Fibroblast of skin of left quadriceps (primary cell): ENCODE measurements around the gene FBXL14.

Experiments used
- DNase-seq, 2 experiments: peaks; one replicate each; pipeline ENCODE4 v3.0.0-alpha.2; 2013; ENCODE audit warnings: low read depth in 2 of 2

Gene FBXL14

DNA sequence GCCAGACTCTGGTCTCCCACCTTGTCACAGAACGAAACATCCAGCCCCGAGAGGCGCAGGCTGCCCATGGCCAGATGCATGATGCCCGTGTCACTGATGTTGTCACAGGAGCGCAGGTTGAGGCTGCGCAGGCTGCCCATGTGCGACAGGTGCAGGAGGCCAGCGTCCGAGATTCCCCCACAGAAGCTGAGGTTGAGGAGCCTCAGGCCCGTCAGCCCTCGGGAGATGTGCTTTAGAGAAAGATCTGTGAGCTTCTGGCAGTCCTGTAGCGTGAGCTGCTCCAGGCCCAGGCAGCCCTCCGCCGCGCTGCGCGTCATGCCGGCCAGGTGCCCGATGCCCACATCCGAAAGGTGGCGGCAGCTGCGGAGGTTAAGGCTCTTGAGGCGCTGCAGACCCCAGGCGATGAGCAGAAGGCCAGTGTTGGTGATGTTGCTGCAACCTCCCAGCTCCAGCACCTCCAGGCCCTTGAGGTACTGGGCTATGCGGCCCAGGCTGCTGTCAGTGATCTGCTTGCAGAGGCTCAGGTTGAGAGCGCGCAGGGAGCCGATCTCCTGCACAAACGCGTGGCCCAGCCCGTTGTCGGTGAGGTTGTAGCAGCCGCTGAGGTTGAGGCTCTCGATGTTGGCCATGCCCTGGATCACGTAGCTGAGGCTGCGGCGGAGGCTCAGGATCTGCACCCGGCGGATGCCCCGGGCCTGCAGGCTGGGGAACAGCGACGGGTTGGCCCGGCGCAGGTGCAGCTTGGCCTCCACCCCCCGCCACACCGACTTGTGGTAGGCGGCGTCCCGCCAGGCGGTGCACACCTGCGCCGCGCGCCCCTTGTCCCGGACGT, 991 bp downstream of the FBXL14 start:
- no peak for DNase-seq

DNA sequence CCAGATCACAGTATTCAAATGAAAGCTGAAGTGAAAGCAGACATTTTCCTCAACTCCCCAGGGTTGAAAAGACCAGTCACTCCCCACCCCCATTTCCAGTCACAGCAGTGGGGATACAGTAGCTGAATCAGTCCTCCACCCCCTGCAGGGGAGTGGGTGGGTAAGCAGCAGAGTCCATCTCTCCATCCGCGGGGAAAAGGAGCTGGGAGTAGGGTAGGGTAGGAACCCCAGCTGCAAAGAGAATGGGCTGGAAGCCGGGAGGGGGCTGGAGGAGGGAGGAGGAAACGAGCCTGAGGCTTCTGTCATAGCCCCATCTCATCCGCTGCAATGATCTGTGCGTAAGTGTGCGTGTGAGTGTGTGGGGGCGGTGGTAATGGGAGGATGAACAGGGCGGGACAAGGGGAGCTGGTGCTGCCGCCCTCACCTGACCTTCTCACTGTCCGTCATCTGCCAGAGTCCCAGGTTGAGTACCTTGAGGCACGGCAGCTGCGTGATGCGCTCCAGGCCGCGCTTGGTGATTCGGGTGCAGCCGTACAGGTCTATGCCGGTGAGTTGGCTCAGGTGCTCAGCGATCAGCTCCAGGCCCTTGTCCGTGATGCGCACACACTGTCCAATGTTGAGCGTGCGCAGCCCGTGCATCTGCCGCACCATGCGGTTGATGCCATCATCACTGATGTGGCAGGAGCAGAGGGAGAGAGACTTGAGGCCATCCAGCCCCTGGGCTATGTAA, 1.8 kb downstream of the FBXL14 start:
- no peak for DNase-seq

DNA sequence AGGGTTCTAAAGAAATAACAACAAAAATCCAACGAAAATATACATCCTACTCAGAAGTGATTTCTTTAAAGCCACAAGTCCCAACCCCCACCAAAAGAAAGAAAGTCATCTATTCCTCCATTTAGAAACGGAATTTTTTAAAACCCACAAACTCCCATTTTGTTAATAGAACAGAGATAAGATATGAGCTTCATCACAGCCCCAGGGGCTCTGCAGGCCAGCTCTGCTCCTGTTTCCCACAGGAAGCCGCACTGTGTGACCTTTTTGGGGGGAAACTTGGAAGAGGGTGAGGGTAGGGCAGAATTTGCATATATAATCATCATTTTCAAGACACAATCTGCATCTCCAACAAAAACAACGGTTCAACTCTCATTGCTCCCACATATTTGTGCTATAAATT, 2.8 kb downstream of the FBXL14 start:
- DNase-seq: no peak

DNA sequence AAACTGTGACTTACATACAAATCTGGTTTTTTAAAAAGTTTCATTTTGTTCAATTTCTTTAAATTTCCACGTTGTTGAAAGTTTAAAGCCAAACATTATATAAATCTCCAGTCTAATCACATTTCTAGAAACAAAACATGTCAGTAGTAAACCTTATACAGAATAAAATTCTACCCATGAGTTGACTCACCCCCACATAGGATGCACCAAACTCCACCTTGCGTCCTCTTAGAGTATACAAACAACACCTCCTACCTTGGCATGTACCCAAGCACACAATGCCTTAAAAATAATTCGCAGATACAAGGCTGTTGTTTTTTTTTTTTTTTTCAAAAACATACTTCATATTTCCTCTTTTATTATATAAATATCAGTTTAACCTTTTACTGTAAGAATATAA, 3.3 kb downstream of the FBXL14 start:
- DNase-seq: no peak

DNA sequence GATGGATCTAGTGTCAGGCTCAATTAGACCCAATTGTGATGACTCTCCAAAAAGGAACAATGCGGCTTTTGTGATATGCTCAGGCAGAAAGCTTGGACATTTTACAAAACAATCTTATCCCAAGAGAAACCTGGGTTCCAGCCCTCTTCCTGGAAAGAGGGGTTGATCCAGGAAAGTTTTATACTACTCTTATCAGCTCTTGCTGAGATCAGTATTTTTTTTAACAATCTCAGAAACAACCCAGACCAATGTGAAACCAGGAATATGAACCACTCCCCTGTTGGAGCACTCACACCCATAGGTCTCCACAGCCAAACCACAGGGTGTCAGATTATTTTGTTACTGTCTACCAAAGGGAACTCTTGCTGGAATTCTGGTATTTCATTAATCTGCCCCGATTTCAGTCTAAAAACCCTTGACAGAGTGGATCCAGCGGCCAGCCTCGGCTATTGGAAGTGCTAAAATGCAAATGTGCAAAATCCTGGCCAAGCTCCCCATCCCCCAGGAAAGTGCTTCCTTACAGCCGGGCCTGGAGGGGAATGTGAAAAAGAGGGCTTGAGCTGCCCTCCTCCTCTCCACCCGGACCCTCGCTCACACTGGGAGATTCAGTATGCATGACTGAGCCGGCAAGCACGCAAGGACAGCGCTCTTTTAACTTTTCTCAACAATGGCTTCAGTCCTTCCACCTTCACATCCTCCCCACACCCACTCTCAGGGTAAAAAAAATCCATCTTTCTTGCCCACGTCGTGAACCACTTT, 4.0 kb downstream of the FBXL14 start:
- no peak for DNase-seq

DNA sequence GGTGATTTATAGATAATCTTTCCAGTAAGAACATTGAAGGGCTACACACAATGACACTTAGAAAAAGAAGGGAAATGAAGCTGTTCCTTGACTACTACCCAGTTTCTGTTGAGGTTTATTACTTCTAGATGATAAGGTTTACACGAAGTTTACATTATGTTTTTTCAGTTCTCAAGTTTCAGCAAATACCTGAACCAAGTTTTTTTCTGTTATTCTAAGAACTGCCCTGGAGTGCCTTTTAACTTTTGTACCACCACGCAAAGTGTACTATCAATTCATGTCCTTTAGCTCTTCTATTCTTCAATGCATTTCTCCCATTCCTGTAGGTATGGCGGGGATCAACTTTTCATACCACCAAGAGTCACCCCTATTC, 5.8 kb downstream of the FBXL14 start:
- no peak for DNase-seq

DNA sequence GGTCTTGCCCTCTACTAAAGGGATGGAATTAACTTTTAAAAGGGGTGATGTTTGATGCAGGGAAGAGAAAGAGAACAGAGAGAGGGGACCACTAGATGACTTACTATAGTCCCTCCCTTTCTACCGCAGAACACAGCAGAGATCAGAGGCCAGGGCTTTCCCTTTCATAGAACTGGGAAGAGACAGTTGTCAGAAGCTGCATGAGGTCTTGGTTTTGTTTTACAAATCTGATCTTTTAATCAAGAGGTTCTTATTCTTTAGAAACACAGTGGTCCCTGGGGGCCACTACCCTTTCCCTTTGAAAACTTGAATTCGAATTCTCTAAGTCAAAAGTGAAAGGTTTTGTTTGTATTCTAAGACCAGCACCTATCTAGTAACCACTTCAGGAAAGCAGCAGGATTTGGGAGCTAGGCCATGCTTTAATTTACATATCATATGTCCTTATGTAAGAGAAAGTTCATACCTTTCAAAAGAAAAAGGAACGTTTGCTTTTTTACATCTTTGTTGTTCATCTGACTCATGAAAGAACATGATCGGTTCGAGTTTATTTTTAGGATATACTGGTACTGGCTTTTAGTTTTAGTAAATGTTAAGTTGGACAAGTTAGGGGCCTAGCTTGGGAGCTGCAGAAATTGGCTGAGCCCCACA, 6.3 kb downstream of the FBXL14 start:
- no peak for DNase-seq

DNA sequence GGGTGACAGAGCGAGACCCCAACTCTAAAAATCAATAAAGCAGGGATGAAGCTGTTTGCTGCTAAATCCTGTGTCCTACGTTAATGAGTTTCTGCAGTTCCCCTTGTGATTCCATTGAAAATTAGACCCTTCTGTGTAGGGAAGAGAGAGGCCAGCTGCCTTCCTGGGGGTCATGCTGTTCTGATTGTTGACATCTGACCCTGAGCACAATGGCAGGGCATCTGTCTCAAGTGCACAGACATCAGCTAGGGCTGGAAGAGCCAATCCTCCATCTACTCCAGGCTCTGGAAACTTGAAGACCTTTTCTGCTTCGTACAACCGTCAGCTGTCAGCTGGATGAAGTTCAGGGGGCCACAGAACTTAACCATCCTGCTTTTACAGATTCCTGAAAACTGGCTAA, 10.1 kb downstream of the FBXL14 start:
- no peak for DNase-seq

DNA sequence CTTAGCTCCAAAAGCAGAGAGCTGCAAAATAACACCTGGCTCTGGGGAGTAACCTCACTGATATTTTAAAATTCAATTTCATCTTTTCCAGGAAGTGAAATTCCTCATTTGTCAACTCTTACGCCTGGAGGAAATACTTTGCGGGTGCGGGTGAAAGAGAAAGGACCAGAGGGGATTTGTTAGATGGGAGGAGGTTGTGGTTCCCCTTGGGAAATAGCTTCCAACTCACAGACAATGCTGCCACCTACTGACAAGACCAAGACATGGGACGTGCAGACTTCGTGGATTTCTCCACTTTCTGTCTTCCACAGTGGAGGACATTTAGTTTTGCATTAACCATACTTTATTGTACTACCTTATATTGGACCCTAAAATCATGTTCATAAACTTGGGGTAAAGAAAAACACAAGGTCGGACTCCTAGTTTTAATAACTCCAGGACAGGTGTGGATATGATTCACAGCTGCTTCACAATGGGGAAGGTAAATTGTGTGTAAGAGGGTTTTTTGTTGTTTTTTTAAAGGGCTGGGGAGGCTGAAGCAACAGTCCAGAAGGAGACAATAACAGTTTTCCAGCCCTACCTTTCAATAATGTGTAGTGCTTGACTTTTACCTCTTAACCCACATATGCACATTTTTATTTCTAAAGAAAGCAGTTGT, 10.8 kb downstream of the FBXL14 start:
- DNase-seq: peak in 1 of 2 experiments; percentile 80

DNA sequence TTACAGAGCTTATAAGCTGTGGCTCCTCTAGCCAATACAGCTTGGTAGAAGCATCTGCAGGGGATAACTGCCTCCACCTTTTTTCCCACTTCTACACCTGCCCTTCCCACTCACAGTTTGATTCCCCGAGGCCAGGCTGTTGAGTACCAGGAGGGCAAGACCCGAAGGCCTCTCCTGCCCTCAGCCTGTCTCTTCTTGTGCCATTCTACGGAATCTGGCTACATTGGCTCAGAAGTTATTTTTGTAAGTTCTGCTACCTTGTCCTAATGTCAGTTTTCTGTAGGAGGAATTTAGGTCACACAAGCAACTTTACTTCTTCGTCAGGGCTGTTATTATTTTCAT, 11.7 kb downstream of the FBXL14 start:
- DNase-seq: no peak

DNA sequence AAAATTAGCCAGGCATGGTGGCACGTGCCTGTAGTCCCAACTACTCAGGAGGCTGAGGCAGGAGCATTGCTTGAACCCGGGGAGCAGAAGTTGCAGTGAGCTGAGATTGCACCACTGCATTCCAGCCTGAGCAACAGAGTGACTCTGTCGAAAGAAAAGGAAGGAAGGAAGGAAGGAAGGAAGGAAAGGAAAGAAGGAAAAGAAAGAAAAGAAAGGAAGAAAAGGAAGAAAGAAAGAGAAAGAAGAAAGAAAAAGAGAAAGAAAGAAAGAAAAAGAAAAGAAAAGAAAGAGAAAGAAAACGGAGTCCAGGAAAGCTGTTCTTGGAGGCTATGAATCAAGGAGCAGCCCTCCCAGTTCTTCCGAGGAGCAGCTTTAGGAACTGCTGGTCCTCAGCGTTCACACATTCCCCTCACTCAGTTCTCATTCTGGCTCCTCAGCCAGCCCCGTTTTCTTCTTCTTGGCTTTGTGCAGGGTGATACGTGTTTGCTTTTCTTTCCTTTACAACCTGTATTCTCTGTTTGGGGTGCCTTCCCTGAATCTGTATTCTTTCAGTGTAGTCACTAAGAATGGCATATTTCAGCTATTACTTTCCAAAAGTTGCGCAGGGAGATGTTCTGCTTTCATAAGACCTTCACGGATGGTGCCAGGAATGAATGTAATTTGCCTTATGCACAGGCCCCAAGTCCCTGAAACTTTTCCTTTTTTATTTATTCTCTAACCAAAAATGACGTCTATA, 12.2 kb downstream of the FBXL14 start:
- no peak for DNase-seq

DNA sequence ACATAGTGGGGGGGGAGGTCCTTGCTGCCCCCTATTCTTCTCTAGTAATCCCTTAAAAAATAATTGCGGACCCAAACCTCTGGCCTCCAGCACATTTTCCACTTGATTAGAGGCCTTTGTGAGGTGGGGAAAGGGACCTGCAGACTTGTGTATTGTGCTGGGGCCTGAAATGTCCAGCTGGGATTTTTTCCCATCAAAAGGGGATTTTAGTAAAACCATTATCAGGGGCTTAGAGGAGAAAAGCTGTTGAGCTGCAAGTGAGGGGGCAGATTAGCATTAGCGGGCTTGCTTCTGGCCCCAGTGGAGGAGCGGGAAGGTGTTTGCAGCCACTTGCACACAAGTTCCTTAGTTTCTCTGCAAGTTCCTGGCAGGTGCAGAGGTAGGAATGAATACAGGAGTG, 13.9 kb downstream of the FBXL14 start:
- DNase-seq: no peak

DNA sequence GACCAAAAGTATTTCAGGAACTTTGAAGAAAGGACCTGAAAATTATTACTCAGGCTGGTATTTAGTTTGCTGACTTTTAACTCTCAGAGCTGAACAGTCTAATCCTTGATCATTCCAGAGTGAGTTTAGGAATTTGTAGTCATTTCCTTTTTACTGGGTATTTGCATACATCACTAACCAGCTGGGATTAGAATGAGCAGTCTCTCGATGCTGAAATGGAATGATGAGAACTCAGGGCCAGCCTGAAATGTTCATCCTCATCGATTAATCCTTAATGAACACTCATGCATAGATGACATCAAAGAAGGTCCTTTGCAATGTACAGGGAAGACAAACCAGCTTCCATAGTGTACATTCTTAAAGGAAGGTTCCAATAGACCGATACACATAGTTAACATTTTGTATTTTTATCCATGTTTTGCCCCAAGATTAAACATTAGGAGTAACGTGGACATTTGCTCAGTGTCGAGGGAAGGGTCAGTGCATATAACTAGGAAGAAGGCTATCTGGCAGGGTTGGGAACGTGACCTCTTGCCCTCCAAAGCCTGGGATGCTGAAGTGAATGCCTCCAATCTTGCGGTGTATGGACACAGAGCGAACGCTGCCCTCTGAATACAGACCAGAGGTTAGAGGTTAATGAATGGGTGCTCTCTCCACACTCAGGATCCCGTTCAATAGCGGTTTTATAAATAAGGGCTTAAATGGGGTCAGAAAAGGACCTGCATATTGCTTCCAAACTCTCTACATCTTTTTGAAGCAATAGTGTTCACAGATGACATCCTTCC, 14.5 kb downstream of the FBXL14 start:
- DNase-seq: no peak

DNA sequence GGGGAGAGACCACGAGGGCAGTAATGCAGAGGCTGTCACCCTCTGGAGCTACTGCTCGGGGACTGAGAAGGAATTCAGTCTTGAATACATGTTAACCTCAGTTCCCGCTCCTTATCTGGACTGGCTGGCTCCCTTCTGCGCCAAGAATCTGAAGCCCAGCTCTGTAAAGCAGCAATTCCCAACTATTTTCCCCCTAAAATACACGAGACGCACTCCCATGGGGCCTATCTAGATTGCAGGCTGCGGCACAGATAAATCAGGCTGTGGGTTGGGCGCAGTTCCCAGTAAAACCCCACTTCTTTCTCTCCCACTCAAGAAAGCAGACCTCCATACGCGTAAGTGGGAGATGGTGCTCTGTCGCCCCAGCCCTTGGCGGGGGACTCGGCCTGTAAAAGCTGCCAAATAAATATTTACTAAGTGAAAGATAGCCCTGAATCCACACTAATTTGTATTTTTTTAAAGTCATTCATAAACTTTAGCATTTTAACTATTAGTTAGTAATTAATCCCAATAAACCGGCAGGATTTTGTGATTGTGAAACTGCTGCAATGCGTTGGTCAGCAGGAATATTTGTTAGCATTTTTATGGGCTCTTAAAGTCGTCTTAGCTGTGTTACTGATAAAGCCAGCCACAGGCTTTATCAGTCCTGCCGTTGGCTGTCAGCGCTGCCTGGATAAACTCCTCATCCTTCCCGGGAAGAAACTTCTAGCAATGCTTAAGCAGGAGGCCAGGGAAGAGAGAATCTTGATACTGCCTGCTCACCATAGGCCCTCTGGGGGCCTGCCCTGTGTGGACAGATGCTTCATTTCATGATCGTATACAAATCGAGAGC, 17.8 kb downstream of the FBXL14 start:
- peak; percentile 88 to 89 for DNase-seq

DNA sequence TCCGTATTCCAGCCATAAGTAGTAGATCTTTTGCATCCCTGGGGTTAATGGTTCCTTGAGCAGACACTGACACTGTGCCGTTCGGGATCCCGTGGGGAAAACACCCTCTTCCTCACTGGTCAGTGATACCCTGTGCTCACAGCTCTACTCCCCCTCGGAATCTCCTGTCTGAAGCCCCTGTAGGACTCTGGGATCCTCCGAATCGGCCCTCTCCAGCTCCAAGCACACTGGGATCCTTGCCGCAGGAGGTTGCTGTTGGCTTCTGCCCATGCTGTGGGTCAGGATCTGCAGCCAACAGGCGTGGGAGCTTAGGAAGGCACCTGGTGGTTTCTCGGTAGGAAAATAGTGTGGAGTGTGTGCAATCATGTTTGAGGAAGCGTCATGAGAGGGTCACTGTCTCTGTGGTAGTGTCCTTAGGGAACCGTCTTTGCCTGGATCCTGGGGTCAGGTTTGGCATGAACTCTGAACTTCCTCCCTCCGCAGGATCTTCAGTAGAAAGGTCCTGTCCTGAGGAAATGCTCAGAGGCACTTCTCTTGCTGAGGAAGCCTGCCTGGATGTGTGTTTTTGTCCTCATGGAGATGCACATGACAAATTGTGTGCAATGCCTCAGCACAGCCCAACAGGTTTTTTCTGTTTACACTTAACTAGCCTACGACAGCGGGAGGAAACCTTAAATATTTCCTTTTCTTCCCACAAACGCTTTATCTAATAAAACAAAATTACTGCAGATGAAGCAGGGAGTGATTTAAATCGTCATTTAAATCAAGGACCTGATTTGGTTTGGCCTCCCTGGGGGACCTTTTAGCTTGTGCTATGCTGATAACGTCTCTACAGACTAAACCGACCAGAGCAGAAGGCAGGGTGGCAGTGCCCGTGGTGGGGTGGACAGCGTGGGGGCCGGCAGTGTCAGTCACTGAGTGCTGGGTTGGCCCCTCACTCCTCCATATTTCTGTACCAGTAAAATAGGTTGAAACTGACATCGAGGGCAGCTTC, 18.7 kb downstream of the FBXL14 start:
- DNase-seq: no peak

DNA sequence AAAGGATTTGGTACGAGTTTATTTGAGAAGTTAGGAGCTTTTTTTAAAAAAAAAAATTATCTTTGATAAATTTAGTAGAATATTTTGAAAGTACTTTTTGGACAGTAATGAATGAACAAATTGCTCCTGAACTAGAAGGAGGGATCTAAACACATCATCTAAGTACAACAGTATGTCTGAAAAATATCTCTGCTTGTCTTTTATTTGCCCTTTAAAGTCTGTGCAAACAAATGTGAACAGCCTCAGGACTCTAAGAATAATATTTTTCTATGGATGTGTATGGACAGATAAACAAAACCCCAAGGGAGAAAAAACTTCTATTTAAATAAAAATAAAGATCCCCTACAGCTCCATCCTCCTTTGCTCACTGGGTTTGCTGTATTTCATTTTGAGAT, 19.5 kb downstream of the FBXL14 start:
- DNase-seq: no peak

DNA sequence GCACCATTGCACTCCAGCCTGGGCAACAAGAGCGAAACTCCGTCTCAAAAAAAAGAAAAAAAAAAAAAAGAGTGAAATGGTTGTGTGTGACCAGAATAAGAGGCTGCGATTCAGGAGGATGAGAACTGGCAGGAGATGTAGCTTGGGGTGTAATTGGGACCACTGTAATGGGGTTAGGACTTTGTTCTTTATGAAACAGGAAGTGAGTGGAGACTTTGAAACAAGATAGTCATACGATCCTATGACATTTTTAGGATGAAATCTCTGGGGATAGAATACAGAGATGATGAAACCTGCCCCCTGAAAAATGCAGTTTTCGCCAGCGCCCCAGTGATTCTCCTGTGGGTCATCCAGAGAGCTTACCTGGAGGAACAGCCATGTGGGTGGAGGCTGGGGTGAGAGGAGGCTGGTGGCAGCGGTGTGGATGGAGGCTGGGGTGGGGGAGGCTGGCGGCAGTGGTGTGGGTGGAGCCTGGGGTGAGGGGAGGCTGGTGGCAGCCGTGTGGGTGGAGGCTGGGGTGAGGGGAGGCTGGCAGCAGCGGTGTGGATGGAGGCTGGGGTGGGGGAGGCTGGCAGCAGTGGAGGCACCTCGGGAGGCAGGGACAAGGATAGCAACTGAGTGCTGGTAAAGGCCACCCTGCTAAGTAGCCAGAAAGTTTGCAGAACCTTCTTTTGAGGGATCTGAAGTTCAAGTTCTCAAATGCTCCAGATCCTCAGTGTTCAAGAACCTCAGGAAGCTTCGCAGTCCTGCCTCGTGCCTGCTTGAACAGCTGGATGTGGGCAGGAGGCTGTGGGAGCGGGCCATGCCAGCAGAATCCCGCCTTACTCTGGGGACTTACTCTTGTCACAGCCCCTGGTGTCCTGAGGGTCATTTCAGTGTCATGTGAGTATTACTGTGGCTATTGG, 20.2 kb downstream of the FBXL14 start:
- DNase-seq: no peak
